HCT116 (cell line): Measurements from ENCODE around the gene ARHGEF39. TPM values are rescaled to one million over a fixed set of nuclear protein-coding genes. Genes with fewer than 3 reads are reported as not detected.

Experiments used
- ATAC-seq: fragments of 200-7000 bp; cut with Tn5 transposase; 2 replicates; pipeline ENCODE4 v1.9.1; 2020; ENCODE audit warnings: mild to moderate bottlenecking, moderate library complexity
- BruUV-seq: library from RNA; stranded (reverse); fragments of 400-500 nt; replicated peaks from 2 replicates; lab custom pipeline; 2021; lab: Mats Ljungman, UMichigan
- CTCF ChIA-PET: fragments of 300-600 bp; sonication (Branson Sonifier 250); formaldehyde crosslinking; loops from one replicate; lab custom pipeline; 2021; ENCODE audit warnings: antibody characterized with exemption; lab: Charles Lee
- POLR2A ChIA-PET: fragments of 300-600, 350-600 bp; sonication (Branson Sonifier 250); formaldehyde crosslinking; loops from one replicate; lab custom pipeline; 2021; ENCODE audit warnings: antibody characterized with exemption; lab: Charles Lee
- RAD21 ChIA-PET, 2 experiments: fragments of 300-600 bp; sonication (Branson Sonifier 250); formaldehyde crosslinking; loops; one replicate each; lab custom pipeline; 2023; ENCODE audit warnings: low total read pairs in 2 of 2; ENCODE audit not compliant: uncharacterized antibody in 2 of 2, unreplicated experiment in 2 of 2, low non-redundant PET in 1 of 2; lab: Charles Lee
- DNase-seq: peaks from one replicate; pipeline ENCODE4 v3.0.0-alpha.2; 2010; ENCODE audit warnings: low read depth, low spot score
- H2AFZ ChIP-seq: fragments of 200-600 bp; shearing (Covaris generic), sonication (generic); 2 replicates; pipeline ENCODE4 v1.6.1; 2017; ENCODE audit warnings: low read depth, mixed run types, mixed read lengths, antibody characterized with exemption, low read length; ENCODE audit not compliant: poor library complexity, severe bottlenecking
- H3K27ac ChIP-seq: 2 replicates; pipeline ENCODE4 v1.5.1; 2012; ENCODE audit warnings: low read depth, low read length
- H3K27me3 ChIP-seq: fragments of 200-600 bp; sonication (generic); 2 replicates; pipeline ENCODE4 v1.6.1; 2016; ENCODE audit warnings: mixed run types, low read length, mixed read lengths; ENCODE audit not compliant: insufficient read depth
- H3K36me3 ChIP-seq, 2 experiments: fragments of 200-500 bp in 1 of 2; fragments of 200-600 bp in 1 of 2; sonication (Bioruptor generic) in 1 of 2; sonication (generic) in 1 of 2; 2 replicates each; pipeline versions ENCODE4 v1.5.1 to v1.6.1; 2014 to 2016; ENCODE audit warnings: low read length in 2 of 2, inconsistent platforms in 1 of 2, mixed read lengths in 1 of 2, mixed run types in 1 of 2; ENCODE audit not compliant: insufficient read depth in 2 of 2, control insufficient read depth in 1 of 2
- H3K4me1 ChIP-seq, 2 experiments: fragments of 200-600 bp in 1 of 2; sonication (generic) in 1 of 2; 2 replicates each; pipeline versions ENCODE4 v1.5.1 to v1.6.1; 2012 to 2017; ENCODE audit warnings: low read length in 2 of 2, inconsistent platforms in 1 of 2, mild to moderate bottlenecking in 1 of 2, mixed read lengths in 1 of 2, mixed run types in 1 of 2, moderate library complexity in 1 of 2; ENCODE audit not compliant: insufficient read depth in 2 of 2, control insufficient read depth in 1 of 2
- H3K4me2 ChIP-seq: fragments of 200-600 bp; sonication (generic); 2 replicates; pipeline ENCODE4 v1.6.1; 2017; ENCODE audit warnings: mixed run types, low read length, mixed read lengths
- H3K4me3 ChIP-seq, 2 experiments: fragments of 200-600 bp in 1 of 2; sonication (generic) in 1 of 2; replicated peaks in 1 of 2; 2 replicates each; pipeline ENCODE4 v1.5.1; 2011 to 2016; ENCODE audit warnings: low read length in 2 of 2, control low read depth in 1 of 2, low read depth in 1 of 2, mild to moderate bottlenecking in 1 of 2, mixed read lengths in 1 of 2, mixed run types in 1 of 2
- H3K79me2 ChIP-seq: fragments of 200-600 bp; sonication (generic); 2 replicates; pipeline ENCODE4 v1.6.1; 2017; ENCODE audit warnings: mild to moderate bottlenecking, mixed run types, low read length, moderate library complexity, mixed read lengths; ENCODE audit not compliant: insufficient read depth
- H3K9ac ChIP-seq: fragments of 200-600 bp; sonication (generic); 2 replicates; pipeline ENCODE4 v1.6.1; 2016; ENCODE audit warnings: low read length, mixed read lengths
- H3K9me2 ChIP-seq: fragments of 200-600 bp; sonication (generic), shearing (Covaris generic); 2 replicates; pipeline ENCODE4 v1.6.1; 2017; ENCODE audit warnings: mixed run types, mild to moderate bottlenecking, moderate library complexity; ENCODE audit not compliant: insufficient read depth
- H3K9me3 ChIP-seq, 2 experiments: fragments of 200-500 bp in 1 of 2; fragments of 200-600 bp in 1 of 2; sonication (Bioruptor generic) in 1 of 2; sonication (generic) in 1 of 2; 2 replicates each; pipeline ENCODE4 v1.6.1; 2014 to 2017; ENCODE audit warnings: low read length in 2 of 2, mixed read lengths in 2 of 2, inconsistent platforms in 1 of 2, low read depth in 1 of 2, mild to moderate bottlenecking in 1 of 2, mixed run types in 1 of 2, moderate library complexity in 1 of 2; ENCODE audit not compliant: control insufficient read depth in 1 of 2, insufficient read depth in 1 of 2
- H4K20me1 ChIP-seq: fragments of 200-600 bp; sonication (generic), shearing (Covaris generic); 2 replicates; pipeline ENCODE4 v1.6.1; 2017; ENCODE audit warnings: mixed run types, mild to moderate bottlenecking, moderate library complexity; ENCODE audit not compliant: insufficient read depth
- CTCF ChIP-seq, 3 experiments: fragments of 200-600 bp in 1 of 3; sonication (generic) in 1 of 3; IDR thresholded peaks in 2 of 3; conservative IDR thresholded peaks in 1 of 3; 2 replicates each; pipeline ENCODE4 v1.5.1; 2012 to 2017; ENCODE audit warnings: low read depth in 2 of 3, low read length in 2 of 3, antibody characterized with exemption in 1 of 3, borderline replicate concordance in 1 of 3, control low read depth in 1 of 3, mild to moderate bottlenecking in 1 of 3, mixed read lengths in 1 of 3, mixed run types in 1 of 3, moderate library complexity in 1 of 3; ENCODE audit not compliant: insufficient read depth in 1 of 3
- EGR1 ChIP-seq: IDR thresholded peaks from 2 replicates; pipeline ENCODE4 v1.6.1; 2012; ENCODE audit warnings: low read depth
- ELF1 ChIP-seq: IDR thresholded peaks from 2 replicates; pipeline ENCODE4 v1.6.1; 2012; ENCODE audit warnings: low read depth, borderline replicate concordance
- EZH2phosphoT487 ChIP-seq: fragments of 200-600 bp; IDR thresholded peaks from 2 replicates; pipeline ENCODE4 v1.6.1; 2018; ENCODE audit warnings: antibody characterized with exemption, borderline replicate concordance
- MAX ChIP-seq: IDR thresholded peaks from 2 replicates; pipeline ENCODE4 v1.6.1; 2012
- RAD21 ChIP-seq: IDR thresholded peaks from 2 replicates; pipeline ENCODE4 v1.6.1; 2012; ENCODE audit warnings: low read depth, mild to moderate bottlenecking
- REST ChIP-seq: IDR thresholded peaks from 2 replicates; pipeline ENCODE4 v1.6.1; 2012; ENCODE audit warnings: low read depth
- SRF ChIP-seq: IDR thresholded peaks from 2 replicates; pipeline ENCODE4 v1.6.1; 2012; ENCODE audit warnings: low read depth
- YY1 ChIP-seq: IDR thresholded peaks from 2 replicates; pipeline ENCODE4 v1.6.1; 2011; ENCODE audit warnings: low read length, low read depth, moderate library complexity, mild to moderate bottlenecking; ENCODE audit not compliant: insufficient replicate concordance; ENCODE audit errors: extremely low read depth
- ZFX ChIP-seq: fragments of 450-650 bp; IDR thresholded peaks from 2 replicates; pipeline ENCODE4 v1.6.1; 2017
- intact Hi-C: fragments of 100-400 bp; cut with micrococcal nuclease; formaldehyde crosslinking; loops from 2 replicates; pipeline ENCODE4 v1.10.0; 2022
- total RNA-seq: library from RNA; stranded (reverse); gene quantifications from one replicate; pipeline ENCODE4 v1.2.1, GENCODE V29; 2021; ENCODE audit not compliant: unreplicated experiment

ARHGEF39 gene
- total RNA-seq, 1 experiment from 2014 or later: 29.8 TPM

- Histone ChIP-seq H3K4me3 (no peak overlapping the region), H2AFZ (no peak overlapping the region), H3K9me3 (no peaks in the 10 kb centered on the region), H3K4me1 (peaks cover 3 to 5% of the 10 kb centered on the region in 2 experiments; a peak in 3 of 4 replicates), H4K20me1 (no peaks in the 10 kb centered on the region), H3K27ac (no peak overlapping the region), H3K36me3 (peaks cover 44 to 56% of the 10 kb centered on the region in 2 experiments; a peak in 3 of 4 replicates), H3K27me3 (no peaks in the 10 kb centered on the region), H3K79me2 (peaks cover 25% of the 10 kb centered on the region), H3K9me2 (no peaks in the 10 kb centered on the region), H3K4me2 (no peak overlapping the region), H3K9ac (no peak overlapping the region)
- ChIA-PET RAD21 (interaction anchor here in 1 of 2 experiments (0.6 kb wide), 1 partner anchor 897 kb away, joined by 3 read pairs; no protein-coding TSS in a partner anchor), POLR2A (interaction anchor here (1.0 kb wide), 1 partner anchor 13 kb away, joined by 3 read pairs; no protein-coding TSS in a partner anchor), CTCF (interaction anchor here (1.3 kb wide), 1 partner anchor 14 kb away, joined by 4 read pairs; no protein-coding TSS in a partner anchor)
- intact Hi-C loops: no loop called here
- no TSS peak for BruUV-seq
- DNase-seq (no peak), ATAC-seq (no peak)
- TF ChIP-seq ZFX: no peak
- no peak for TF ChIP-seq CTCF (IDR thresholded peaks at IDR 0.05 in 2 of 3, conservative IDR thresholded peaks at IDR 0.05 in 1 of 3; ENCODE audit: borderline replicate concordance in 1 of 3, insufficient read depth in 1 of 3, low read depth in 2 of 3, low read length in 2 of 3)
- TF ChIP-seq SRF: no peak
- TF ChIP-seq MAX: no peak
- TF ChIP-seq YY1: no peak
- TF ChIP-seq RAD21: no peak
- TF ChIP-seq EGR1: no peak
- no peak for TF ChIP-seq REST
- no peak for TF ChIP-seq ELF1
- no peak for TF ChIP-seq EZH2phosphoT487
These were observed 17.7 kb upstream of the ARHGEF39 start for GRCh38 chr9:35682520-35683315.
